Liver (tissue), 9 donors: ENCODE data around the gene ANKRD13B. TPM values are rescaled to one million over a fixed set of nuclear protein-coding genes. Genes with fewer than 3 reads are reported as not detected.

ENCODE experiments used
- DNase-seq: peaks from one replicate; pipeline ENCODE4 v3.0.0-alpha.2; 2017; ENCODE audit warnings: low spot score
- H3K27ac ChIP-seq, 2 donors: one replicate each; pipeline ENCODE4 v1.7.0; 2013; ENCODE audit warnings: inconsistent platforms in 2 of 2, low read length in 2 of 2, control low read depth in 1 of 2, low read depth in 1 of 2, mild to moderate bottlenecking in 1 of 2
- H3K27me3 ChIP-seq, 4 donors: one replicate each; pipeline versions ENCODE4 v1.6.1 to v1.7.0; 2013; ENCODE audit warnings: low read length in 3 of 4, inconsistent platforms in 1 of 4, mild to moderate bottlenecking in 1 of 4, moderate library complexity in 1 of 4; ENCODE audit not compliant: control insufficient read depth in 4 of 4, insufficient read depth in 4 of 4
- H3K36me3 ChIP-seq, 4 donors: one replicate each; pipeline versions ENCODE4 v1.6.1 to v1.7.0; 2013; ENCODE audit warnings: low read length in 3 of 4, mild to moderate bottlenecking in 3 of 4, low read depth in 1 of 4, moderate library complexity in 1 of 4; ENCODE audit not compliant: control insufficient read depth in 4 of 4, insufficient read depth in 3 of 4
- H3K4me1 ChIP-seq, 4 donors: one replicate each; pipeline versions ENCODE4 v1.6.1 to v1.7.0; 2013; ENCODE audit warnings: low read length in 3 of 4, mild to moderate bottlenecking in 3 of 4, moderate library complexity in 1 of 4; ENCODE audit not compliant: control insufficient read depth in 4 of 4, insufficient read depth in 4 of 4
- H3K4me3 ChIP-seq, 3 donors: one replicate each; pipeline versions ENCODE4 v1.6.1 to v1.7.0; 2013; ENCODE audit warnings: low read length in 3 of 3, control low read depth in 1 of 3, low read depth in 1 of 3, mild to moderate bottlenecking in 1 of 3
- H3K9ac ChIP-seq, 2 donors: one replicate each; pipeline ENCODE4 v1.7.0; 2013; ENCODE audit warnings: low read length in 2 of 2, mild to moderate bottlenecking in 2 of 2, moderate library complexity in 2 of 2, control low read depth in 1 of 2, low read depth in 1 of 2
- H3K9me3 ChIP-seq, 4 donors: one replicate each; pipeline versions ENCODE4 v1.6.1 to v1.7.0; 2013; ENCODE audit warnings: low read length in 3 of 4; ENCODE audit not compliant: control insufficient read depth in 4 of 4
- ATF3 ChIP-seq: IDR thresholded peaks from 2 replicates; pipeline ENCODE4 v1.6.1; 2016; ENCODE audit warnings: antibody characterized with exemption
- CTCF ChIP-seq: fragments of 150-350 bp; IDR thresholded peaks from 2 replicates; pipeline ENCODE4 v1.5.1; 2017; ENCODE audit warnings: improper control_type of control experiment, low read depth, low read length; ENCODE audit not compliant: missing input control
- EGR1 ChIP-seq, 2 donors: IDR thresholded peaks; 2 replicates each; pipeline ENCODE4 v1.6.1; 2016 to 2018; ENCODE audit warnings: antibody characterized with exemption in 2 of 2, low read depth in 2 of 2
- FOXA1 ChIP-seq: IDR thresholded peaks from 2 replicates; pipeline ENCODE4 v1.6.1; 2016; ENCODE audit warnings: antibody characterized with exemption
- FOXA2 ChIP-seq: IDR thresholded peaks from 2 replicates; pipeline ENCODE4 v1.6.1; 2016; ENCODE audit warnings: antibody characterized with exemption
- GABPA ChIP-seq, 2 donors: IDR thresholded peaks in 1 of 2; conservative IDR thresholded peaks in 1 of 2; 2 replicates each; pipeline ENCODE4 v1.6.1; 2016; ENCODE audit warnings: antibody characterized with exemption in 2 of 2, mild to moderate bottlenecking in 1 of 2, moderate library complexity in 1 of 2
- HNF4A ChIP-seq, 2 donors: conservative IDR thresholded peaks; 2 replicates each; pipeline ENCODE4 v1.6.1; 2016; ENCODE audit warnings: antibody characterized with exemption in 2 of 2, mild to moderate bottlenecking in 2 of 2
- HNF4G ChIP-seq: IDR thresholded peaks from 2 replicates; pipeline ENCODE4 v1.6.1; 2016; ENCODE audit warnings: antibody characterized with exemption
- JUND ChIP-seq, 2 donors: IDR thresholded peaks; 2 replicates each; pipeline ENCODE4 v1.6.1; 2016; ENCODE audit warnings: antibody characterized with exemption in 2 of 2
- MAX ChIP-seq: IDR thresholded peaks from 2 replicates; pipeline ENCODE4 v1.6.1; 2016; ENCODE audit warnings: antibody characterized with exemption
- NR2F2 ChIP-seq: IDR thresholded peaks from 2 replicates; pipeline ENCODE4 v1.6.1; 2016; ENCODE audit warnings: antibody characterized with exemption
- RAD21 ChIP-seq, 2 donors: IDR thresholded peaks; 2 replicates each; pipeline ENCODE4 v1.6.1; 2016; ENCODE audit warnings: antibody characterized with exemption in 2 of 2, mild to moderate bottlenecking in 2 of 2
- REST ChIP-seq: IDR thresholded peaks from 2 replicates; pipeline ENCODE4 v1.6.1; 2016; ENCODE audit warnings: antibody characterized with exemption, mild to moderate bottlenecking
- RXRA ChIP-seq, 2 donors: IDR thresholded peaks; 2 replicates each; pipeline ENCODE4 v1.6.1; 2017 to 2018; ENCODE audit warnings: antibody characterized with exemption in 2 of 2, mild to moderate bottlenecking in 1 of 2
- SP1 ChIP-seq: IDR thresholded peaks from 2 replicates; pipeline ENCODE4 v1.6.1; 2018; ENCODE audit warnings: antibody characterized with exemption, mild to moderate bottlenecking
- TAF1 ChIP-seq: conservative IDR thresholded peaks from 2 replicates; pipeline ENCODE4 v1.6.1; 2016; ENCODE audit warnings: antibody characterized with exemption, mild to moderate bottlenecking
- YY1 ChIP-seq: IDR thresholded peaks from 2 replicates; pipeline ENCODE4 v1.6.1; 2016; ENCODE audit warnings: antibody characterized with exemption, mild to moderate bottlenecking
- ZBTB33 ChIP-seq: IDR thresholded peaks from 2 replicates; pipeline ENCODE4 v1.6.1; 2016; ENCODE audit warnings: antibody characterized with exemption
- WGBS: extraction: QIAGEN DNeasy Blood & Tissue Kit; methylation state at CpG from one replicate; pipeline ENCODE4 v1.1.7; 2013; 5-methylcytosine and 5-hydroxymethylcytosine counted together
- polyA plus RNA-seq, 2 donors: library from polyadenylated mRNA; stranded (reverse) in 1 of 2; unstranded in 1 of 2; fragments of 200-250 nt in 1 of 2; fragments of >200 nt in 1 of 2; fragmentation: Nextera tagmentation in 1 of 2; extraction: Ambion mirVana in 1 of 2; gene quantifications; one replicate each; pipeline versions ENCODE4 v1.2.1 to v1.2.3, GENCODE V29; 2013 to 2015
- total RNA-seq, 2 donors: library from RNA; depleted of rRNA; stranded (reverse); fragments of >200 nt; gene quantifications; one replicate each; pipeline ENCODE4 v1.2.3, GENCODE V29; 2014
- donor health status: healthy.
- donor health status: healthy.
- donor health status: healthy.
- donor health status: healthy.
- donor health status: healthy.

The ANKRD13B gene
- total and polyA plus RNA-seq, 4 donors = 0.06 to 1.6 (median 0.51) TPM

- no peaks in the 10 kb centered on the region for H3K27me3 ChIP-seq
- no peak overlapping the region for H3K4me3 ChIP-seq
- H3K36me3 ChIP-seq = peaks cover 0 to 3% (median 0%) of the 10 kb centered on the region in 4 donors
- DNase-seq = no peak
- WGBS = 66% methylated on average over 1 of the region's 1 CpG
- no peaks in the 10 kb centered on the region for H3K9me3 ChIP-seq
- no peak for TF ChIP-seq EGR1 (IDR thresholded peaks at IDR 0.05; ENCODE audit: low read depth in 2 of 2)
- TF ChIP-seq HNF4G = no peak
- TF ChIP-seq RXRA (IDR thresholded peaks at IDR 0.05) = no peak
- no peak for TF ChIP-seq MAX
- TF ChIP-seq FOXA1 = no peak
- no peak for TF ChIP-seq GABPA (IDR thresholded peaks at IDR 0.05 in 1 of 2, conservative IDR thresholded peaks at IDR 0.05 in 1 of 2)
- no peak for TF ChIP-seq JUND (IDR thresholded peaks at IDR 0.05)
- no peak for TF ChIP-seq CTCF
- TF ChIP-seq TAF1 = no peak
- no peak for TF ChIP-seq YY1
- TF ChIP-seq REST = no peak
- TF ChIP-seq ZBTB33 = no peak
- TF ChIP-seq SP1 = no peak
- no peak for TF ChIP-seq HNF4A (conservative IDR thresholded peaks at IDR 0.05)
- no peak for TF ChIP-seq ATF3
- TF ChIP-seq RAD21 (IDR thresholded peaks at IDR 0.05) = no peak
- TF ChIP-seq NR2F2 = no peak
- TF ChIP-seq FOXA2 = no peak
- H3K27ac ChIP-seq = no peak overlapping the region
- no peak overlapping the region for H3K9ac ChIP-seq
- H3K4me1 ChIP-seq = no peaks in the 10 kb centered on the region
Measured at GRCh38 chr17:29653995-29654714, 61.2 kb downstream of the ANKRD13B start.
